Prostate gland (tissue), 2 donors: ENCODE measurements around the gene GABRG3. TPM values are rescaled to one million over a fixed set of nuclear protein-coding genes. Genes with fewer than 3 reads are reported as not detected.

ENCODE experiments used
- DNase-seq: peaks from one replicate; pipeline ENCODE4 v3.0.0-alpha.2; 2019; ENCODE audit warnings: low spot score
- H3K27ac ChIP-seq, 2 donors: fragments of 200-600 bp; sonication (generic); 2 replicates each; pipeline ENCODE4 v1.5.1; 2017 to 2019
- H3K27me3 ChIP-seq: fragments of 200-600 bp; sonication (generic); replicated peaks from 2 replicates; pipeline ENCODE4 v1.5.1; 2019; ENCODE audit not compliant: insufficient read depth
- H3K36me3 ChIP-seq, 2 donors: fragments of 200-600 bp; sonication (generic); 1 replicate in 1 of 2; 2 replicates in 1 of 2; pipeline versions ENCODE4 v1.5.1 to v1.8.1; 2017 to 2019
- H3K4me1 ChIP-seq: fragments of 200-600 bp; sonication (generic); replicated peaks from 2 replicates; pipeline ENCODE4 v1.5.1; 2019
- H3K4me3 ChIP-seq, 2 donors: fragments of 200-600 bp; sonication (generic); 2 replicates each; pipeline ENCODE4 v1.5.1; 2017 to 2019
- H3K9me3 ChIP-seq: fragments of 200-600 bp; sonication (generic); 2 replicates; pipeline ENCODE4 v1.5.1; 2017
- POLR2A ChIP-seq: fragments of 450-650 bp; IDR thresholded peaks from one replicate; pipeline ENCODE4 v1.6.1; 2016; ENCODE audit warnings: antibody characterized with exemption, mild to moderate bottlenecking
- POLR2AphosphoS5 ChIP-seq: sonication (generic); formaldehyde crosslinking; IDR thresholded peaks from one replicate; pipeline ENCODE4 v1.6.1; 2017; ENCODE audit warnings: antibody characterized with exemption
- WGBS: methylation state at CpG from one replicate; pipeline ENCODE4 v1.1.5; 2018; 5-methylcytosine and 5-hydroxymethylcytosine counted together
- intact Hi-C: fragments of 100-400 bp; cut with DNase I; formaldehyde crosslinking; loops from one replicate; pipeline ENCODE4 v1.14.2; 2022
- total RNA-seq, 2 donors: library from RNA; depleted of rRNA; stranded (reverse); fragments of >200 nt; gene quantifications; one replicate each; pipeline ENCODE4 v1.1.0, GENCODE V29; 2016
- TF ChIP-seq, protein P1 (sequence below), 4 experiments: fragments of 200-600 bp in 2 of 4; fragments of 450-650 bp in 2 of 4; sonication (generic) in 2 of 4; IDR thresholded peaks; 1 replicate in 3 of 4; 2 replicates in 1 of 4; pipeline ENCODE4 v1.5.1; 2016 to 2019; ENCODE audit warnings: antibody characterized with exemption in 4 of 4, mild to moderate bottlenecking in 2 of 4, moderate library complexity in 2 of 4

Gene GABRG3
- total RNA-seq, 2 donors from 2014 or later = 15.6 to 35.4 TPM

GRCh38 chr15:27170851-27171250 is 199.9 kb downstream of the GABRG3 start:
- Histone ChIP-seq H3K27ac (no peak overlapping the region), H3K9me3 (no peaks in the 10 kb centered on the region), H3K4me3 (no peak overlapping the region), H3K27me3 (no peaks in the 10 kb centered on the region), H3K36me3 (no peaks in the 10 kb centered on the region), H3K4me1 (no peaks in the 10 kb centered on the region)
- TF ChIP-seq POLR2AphosphoS5 = no peak
- TF ChIP-seq, protein P1, sequence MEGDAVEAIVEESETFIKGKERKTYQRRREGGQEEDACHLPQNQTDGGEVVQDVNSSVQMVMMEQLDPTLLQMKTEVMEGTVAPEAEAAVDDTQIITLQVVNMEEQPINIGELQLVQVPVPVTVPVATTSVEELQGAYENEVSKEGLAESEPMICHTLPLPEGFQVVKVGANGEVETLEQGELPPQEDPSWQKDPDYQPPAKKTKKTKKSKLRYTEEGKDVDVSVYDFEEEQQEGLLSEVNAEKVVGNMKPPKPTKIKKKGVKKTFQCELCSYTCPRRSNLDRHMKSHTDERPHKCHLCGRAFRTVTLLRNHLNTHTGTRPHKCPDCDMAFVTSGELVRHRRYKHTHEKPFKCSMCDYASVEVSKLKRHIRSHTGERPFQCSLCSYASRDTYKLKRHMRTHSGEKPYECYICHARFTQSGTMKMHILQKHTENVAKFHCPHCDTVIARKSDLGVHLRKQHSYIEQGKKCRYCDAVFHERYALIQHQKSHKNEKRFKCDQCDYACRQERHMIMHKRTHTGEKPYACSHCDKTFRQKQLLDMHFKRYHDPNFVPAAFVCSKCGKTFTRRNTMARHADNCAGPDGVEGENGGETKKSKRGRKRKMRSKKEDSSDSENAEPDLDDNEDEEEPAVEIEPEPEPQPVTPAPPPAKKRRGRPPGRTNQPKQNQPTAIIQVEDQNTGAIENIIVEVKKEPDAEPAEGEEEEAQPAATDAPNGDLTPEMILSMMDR (IDR thresholded peaks at IDR 0.05) = no peak
- no peak for TF ChIP-seq POLR2A
- WGBS = 94% methylated on average over 4 of the region's 4 CpGs
- DNase-seq = no peak
- intact Hi-C loops = no loop called here

- H3K4me3 ChIP-seq = no peak overlapping the region
- no peak overlapping the region for H3K27ac ChIP-seq
- no peaks in the 10 kb centered on the region for H3K4me1 ChIP-seq
- WGBS = 79% methylated on average over 5 of the region's 5 CpGs
- H3K36me3 ChIP-seq = no peaks in the 10 kb centered on the region
- no peaks in the 10 kb centered on the region for H3K27me3 ChIP-seq
- intact Hi-C loops = no loop called here
- no peaks in the 10 kb centered on the region for H3K9me3 ChIP-seq
- TF ChIP-seq POLR2A = no peak
- no peak for TF ChIP-seq POLR2AphosphoS5
- TF ChIP-seq, protein P1 (IDR thresholded peaks at IDR 0.05) = no peak
- no peak for DNase-seq
These were observed 201.8 kb downstream of the GABRG3 start for GRCh38 chr15:27172821-27173220.

DNA sequence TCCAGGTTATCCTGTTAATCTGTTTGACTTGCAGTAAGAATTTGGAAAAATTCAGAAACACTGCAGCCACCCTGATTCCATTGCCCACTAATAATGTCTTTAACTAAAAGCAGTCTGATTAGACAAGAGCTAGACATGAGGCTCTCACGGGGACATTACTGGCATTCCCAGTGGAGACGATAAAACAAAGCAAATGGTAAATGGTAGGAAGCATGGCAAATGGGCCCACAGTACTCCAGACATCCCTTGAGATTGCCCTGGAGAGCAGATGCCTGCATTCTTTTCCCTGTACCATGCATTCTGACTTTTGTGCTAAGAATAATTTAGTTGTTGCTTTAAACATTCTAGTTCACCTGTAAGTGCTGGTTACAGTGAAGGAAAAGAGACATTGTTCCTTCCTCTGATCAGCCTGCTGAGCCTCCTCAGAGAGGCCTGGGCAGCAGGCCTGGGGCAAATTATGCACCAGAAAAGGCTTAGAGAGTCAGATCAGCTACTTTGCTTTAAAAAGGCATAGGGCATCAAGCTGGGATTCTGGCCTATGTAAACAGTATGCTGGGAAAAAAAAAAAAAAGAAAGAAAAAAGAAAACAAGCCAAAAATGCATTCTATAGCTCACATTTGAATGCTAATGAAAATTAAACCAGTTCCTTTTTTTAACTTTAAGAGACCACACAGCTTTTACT is 204.6 kb downstream of the GABRG3 start:
- intact Hi-C loops = no loop called here
- Histone ChIP-seq H3K4me3 (no peak overlapping the region), H3K27me3 (no peaks in the 10 kb centered on the region), H3K36me3 (no peaks in the 10 kb centered on the region), H3K27ac (no peak overlapping the region), H3K9me3 (no peaks in the 10 kb centered on the region), H3K4me1 (no peaks in the 10 kb centered on the region)
- TF ChIP-seq POLR2AphosphoS5 (no peak), POLR2A (no peak)
- TF ChIP-seq, protein P1 (IDR thresholded peaks at IDR 0.05) = no peak
- DNase-seq = no peak
- WGBS = 77% methylated on average over 2 of the region's 2 CpGs

DNA sequence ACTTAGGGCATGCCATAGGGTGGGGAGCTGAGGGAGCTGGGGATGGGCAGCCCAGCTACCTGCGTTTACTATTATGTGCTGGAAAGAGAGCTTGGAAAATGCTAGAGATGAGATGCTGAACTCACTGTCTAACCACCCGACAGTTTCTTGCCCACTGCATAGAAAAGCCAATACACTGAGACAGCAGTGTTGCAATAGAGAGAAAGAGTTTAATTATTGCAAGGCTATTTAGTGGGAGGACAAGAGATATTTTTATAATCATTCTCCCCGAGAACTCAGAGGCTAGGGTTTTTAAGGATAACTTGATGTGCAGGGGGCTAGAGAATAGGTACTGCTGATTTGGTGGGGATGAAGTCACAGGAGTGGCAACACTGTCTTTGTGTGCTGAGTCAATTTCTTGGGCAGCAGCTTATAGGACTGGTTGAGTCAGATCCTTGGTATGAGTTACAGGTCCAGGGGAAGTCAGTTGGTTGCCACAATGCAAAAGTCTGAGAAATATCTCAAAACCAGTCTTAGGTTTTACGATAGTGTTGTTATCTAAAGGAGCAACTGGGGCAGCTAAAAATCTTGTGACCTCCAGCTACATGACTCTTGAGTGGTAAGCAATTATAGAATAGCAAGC is 205.9 kb downstream of the GABRG3 start:
- Histone ChIP-seq H3K4me1 (no peaks in the 10 kb centered on the region), H3K9me3 (no peaks in the 10 kb centered on the region), H3K27ac (no peak overlapping the region), H3K27me3 (no peaks in the 10 kb centered on the region), H3K4me3 (no peak overlapping the region), H3K36me3 (no peaks in the 10 kb centered on the region)
- WGBS = 94% methylated on average over 4 of the region's 4 CpGs
- DNase-seq = no peak
- intact Hi-C loops = no loop called here
- TF ChIP-seq, protein P1 (IDR thresholded peaks at IDR 0.05) = no peak
- TF ChIP-seq POLR2AphosphoS5 (no peak), POLR2A (no peak)

DNA sequence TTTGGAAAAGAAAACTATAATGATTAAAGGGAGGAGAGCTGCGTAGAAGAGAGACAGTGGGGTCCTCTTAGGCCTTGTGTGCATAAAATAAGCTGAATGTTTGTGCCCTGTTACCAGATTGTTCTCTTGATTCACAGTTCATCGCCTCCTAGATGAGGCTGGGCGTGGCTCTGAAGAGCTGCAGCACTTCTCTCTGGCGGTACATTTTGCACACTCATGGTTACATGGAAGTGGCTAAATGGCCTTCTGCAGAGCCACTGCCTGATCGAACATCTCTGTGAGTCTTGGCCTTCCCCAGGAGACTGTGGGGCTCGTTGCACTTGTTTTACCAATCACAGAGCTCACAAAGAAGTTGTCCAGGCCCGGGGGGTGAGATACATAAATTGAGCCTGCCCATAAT is 208.8 kb downstream of the GABRG3 start:
- Histone ChIP-seq H3K27me3 (no peaks in the 10 kb centered on the region), H3K4me3 (no peak overlapping the region), H3K9me3 (no peaks in the 10 kb centered on the region), H3K36me3 (no peaks in the 10 kb centered on the region), H3K4me1 (no peaks in the 10 kb centered on the region), H3K27ac (no peak overlapping the region)
- intact Hi-C loops = no loop called here
- 71% methylated on average over 7 of the region's 7 CpGs for WGBS
- TF ChIP-seq, protein P1 (IDR thresholded peaks at IDR 0.05) = no peak
- TF ChIP-seq POLR2A = no peak
- no peak for TF ChIP-seq POLR2AphosphoS5
- no peak for DNase-seq
